ENCODE measurements around the gene ARHGEF17. TPM values are rescaled to one million over a fixed set of nuclear protein-coding genes. Genes with fewer than 3 reads are reported as not detected.
"Not testable (repeated sequence)": the region's sequence is repeated elsewhere in the genome, so short reads cannot be mapped to it uniquely, and the experiment has no call there.

The ARHGEF17 gene
- total RNA-seq, 1 donor from 2014 or later, result 46.5 TPM

GRCh38 chr11:73271936-73272679, 36.0 kb upstream of the ARHGEF17 start, which contains the start of gene P2RY6:
Gene P2RY6 (plus strand): TSS chr11:73272338. CDS start chr11:73296519, 24,181 bp downstream.
- DNase-seq (ENCODE audit: low spot score), result peak; percentile 44

- DNase-seq (ENCODE audit: low spot score), result no peak
These were observed 35.4 kb upstream of the ARHGEF17 start for GRCh38 chr11:73272680-73273038.

GRCh38 chr11:73273222-73273895, 34.7 kb upstream of the ARHGEF17 start:
- DNase-seq (ENCODE audit: low spot score), result no peak

- not testable (repeated sequence) for DNase-seq (ENCODE audit: low spot score)
These were observed 33.9 kb upstream of the ARHGEF17 start for GRCh38 chr11:73274191-73274590.

- DNase-seq (ENCODE audit: low spot score), result no peak
These were observed 33.2 kb upstream of the ARHGEF17 start for GRCh38 chr11:73274722-73275380.

- DNase-seq (ENCODE audit: low spot score), result no peak
These were observed 32.7 kb upstream of the ARHGEF17 start for GRCh38 chr11:73275381-73275750.

- DNase-seq (ENCODE audit: low spot score), result no peak
These were observed 30.6 kb upstream of the ARHGEF17 start for GRCh38 chr11:73277467-73277866.

- peak; percentile 38 for DNase-seq (ENCODE audit: low spot score)
These were observed 27.4 kb upstream of the ARHGEF17 start for GRCh38 chr11:73280626-73281025.

- no peak for DNase-seq (ENCODE audit: low spot score)
These were observed 26.8 kb upstream of the ARHGEF17 start for GRCh38 chr11:73281201-73281741.

- DNase-seq (ENCODE audit: low spot score), result no peak
These were observed 26.0 kb upstream of the ARHGEF17 start for GRCh38 chr11:73281796-73282660.

- no peak for DNase-seq (ENCODE audit: low spot score)
These were observed 24.6 kb upstream of the ARHGEF17 start for GRCh38 chr11:73283276-73284000.

GRCh38 chr11:73284106-73284505, 24.0 kb upstream of the ARHGEF17 start:
- DNase-seq (ENCODE audit: low spot score), result no peak

- no peak for DNase-seq (ENCODE audit: low spot score)
These were observed 22.4 kb upstream of the ARHGEF17 start for GRCh38 chr11:73285721-73286120.

GRCh38 chr11:73286240-73286810, 21.8 kb upstream of the ARHGEF17 start:
- no peak for DNase-seq (ENCODE audit: low spot score)

- DNase-seq (ENCODE audit: low spot score), result no peak
These were observed 20.5 kb upstream of the ARHGEF17 start for GRCh38 chr11:73287400-73288101.

- DNase-seq (ENCODE audit: low spot score), result peak; percentile 38
These were observed 19.7 kb upstream of the ARHGEF17 start for GRCh38 chr11:73288192-73288872.

GRCh38 chr11:73288873-73289707, 19.0 kb upstream of the ARHGEF17 start:
- DNase-seq (ENCODE audit: low spot score), result peak; percentile 84

GRCh38 chr11:73290536-73290935, 17.5 kb upstream of the ARHGEF17 start:
- no peak for DNase-seq (ENCODE audit: low spot score)

All from umbilical cord (tissue), 2 donors.